HG03045 (cell line): ENCODE results near the gene ZNF585A.

Experiments
- ATAC-seq: cut with Tn5 transposase; IDR thresholded peaks from one replicate; pipeline ENCODE4 v1.9.1; 2021; ENCODE audit warnings: mild to moderate bottlenecking, moderate library complexity; ENCODE audit not compliant: unreplicated experiment

The ZNF585A gene

GRCh38 chr19:37095859-37096258 is 76.6 kb downstream of the ZNF585A start:
- ATAC-seq = no peak
